ENCODE data around the gene A3GALT2.

DNA sequence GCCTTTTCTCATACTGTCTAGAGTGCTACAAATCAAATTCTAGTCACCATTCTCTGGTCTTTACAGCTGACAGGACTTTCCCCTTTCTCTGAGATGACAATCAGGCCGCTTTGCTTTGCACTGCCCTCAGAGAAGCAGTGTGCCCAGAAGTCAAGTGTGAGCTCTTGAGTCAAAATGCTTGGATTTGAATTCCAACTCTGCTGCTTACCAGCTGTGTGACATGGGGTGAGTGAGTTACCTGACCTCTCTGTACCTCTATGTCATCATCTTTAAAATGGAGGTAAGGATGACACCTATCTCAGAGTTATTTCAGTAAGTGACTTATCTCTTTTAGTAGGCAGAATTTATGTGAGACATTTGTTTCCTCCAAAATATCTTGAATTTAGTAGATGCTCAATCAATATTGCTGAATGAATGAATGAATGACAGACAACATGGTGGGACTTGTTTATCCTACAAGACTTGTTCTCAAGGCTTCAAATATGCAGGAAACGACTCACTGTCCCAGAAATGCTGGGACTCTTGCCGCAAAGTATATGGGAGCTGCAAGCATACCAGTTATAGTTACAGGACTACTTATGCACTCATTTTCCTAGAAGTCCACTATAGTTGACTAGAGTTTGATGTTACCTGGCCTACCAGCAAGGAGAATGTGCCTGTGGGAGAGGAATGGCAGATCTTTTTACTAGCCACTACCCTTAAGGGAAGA, 38.1 kb upstream of the A3GALT2 start:
- TF ChIP-seq EZH2 (IDR thresholded peaks at IDR 0.05) = no peak
- TF ChIP-seq, protein P1, sequence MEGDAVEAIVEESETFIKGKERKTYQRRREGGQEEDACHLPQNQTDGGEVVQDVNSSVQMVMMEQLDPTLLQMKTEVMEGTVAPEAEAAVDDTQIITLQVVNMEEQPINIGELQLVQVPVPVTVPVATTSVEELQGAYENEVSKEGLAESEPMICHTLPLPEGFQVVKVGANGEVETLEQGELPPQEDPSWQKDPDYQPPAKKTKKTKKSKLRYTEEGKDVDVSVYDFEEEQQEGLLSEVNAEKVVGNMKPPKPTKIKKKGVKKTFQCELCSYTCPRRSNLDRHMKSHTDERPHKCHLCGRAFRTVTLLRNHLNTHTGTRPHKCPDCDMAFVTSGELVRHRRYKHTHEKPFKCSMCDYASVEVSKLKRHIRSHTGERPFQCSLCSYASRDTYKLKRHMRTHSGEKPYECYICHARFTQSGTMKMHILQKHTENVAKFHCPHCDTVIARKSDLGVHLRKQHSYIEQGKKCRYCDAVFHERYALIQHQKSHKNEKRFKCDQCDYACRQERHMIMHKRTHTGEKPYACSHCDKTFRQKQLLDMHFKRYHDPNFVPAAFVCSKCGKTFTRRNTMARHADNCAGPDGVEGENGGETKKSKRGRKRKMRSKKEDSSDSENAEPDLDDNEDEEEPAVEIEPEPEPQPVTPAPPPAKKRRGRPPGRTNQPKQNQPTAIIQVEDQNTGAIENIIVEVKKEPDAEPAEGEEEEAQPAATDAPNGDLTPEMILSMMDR (IDR thresholded peaks at IDR 0.05) = no peak
